Gastroesophageal sphincter (tissue), 3 donors: ENCODE measurements around the gene PTPRK.

Experiments
- POLR2AphosphoS5 ChIP-seq: sonication (generic); formaldehyde crosslinking; IDR thresholded peaks from one replicate; pipeline ENCODE4 v1.6.1; 2017; ENCODE audit warnings: antibody characterized with exemption
- TF ChIP-seq, protein P1 (sequence below), 4 experiments: fragments of 200-600 bp in 2 of 4; fragments of 450-650 bp in 2 of 4; sonication (generic) in 1 of 4; IDR thresholded peaks; one replicate each; pipeline ENCODE4 v1.5.1; 2017 to 2019; ENCODE audit warnings: antibody characterized with exemption in 4 of 4, mild to moderate bottlenecking in 2 of 4, moderate library complexity in 2 of 4

DNA sequence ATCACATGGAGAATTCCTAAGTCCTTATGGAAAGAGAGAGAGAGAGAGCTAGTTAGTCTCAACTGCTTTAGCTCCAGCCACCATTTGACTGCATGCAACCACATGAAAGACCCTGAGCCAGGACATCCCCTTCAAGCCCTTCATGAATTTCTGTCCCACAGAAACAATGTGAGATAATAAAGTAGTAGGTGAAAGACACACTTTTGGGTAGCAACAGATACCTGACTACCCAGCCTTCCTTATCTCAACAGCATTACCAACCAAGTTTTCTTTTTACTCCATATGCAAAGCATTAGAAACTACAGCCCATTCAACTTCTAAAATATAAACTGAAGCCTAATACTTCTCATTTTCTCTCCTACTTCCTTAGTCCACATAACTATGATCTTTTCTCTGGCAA is 596.4 kb downstream of the PTPRK start:
- TF ChIP-seq POLR2AphosphoS5, result no peak
- TF ChIP-seq, protein P1, sequence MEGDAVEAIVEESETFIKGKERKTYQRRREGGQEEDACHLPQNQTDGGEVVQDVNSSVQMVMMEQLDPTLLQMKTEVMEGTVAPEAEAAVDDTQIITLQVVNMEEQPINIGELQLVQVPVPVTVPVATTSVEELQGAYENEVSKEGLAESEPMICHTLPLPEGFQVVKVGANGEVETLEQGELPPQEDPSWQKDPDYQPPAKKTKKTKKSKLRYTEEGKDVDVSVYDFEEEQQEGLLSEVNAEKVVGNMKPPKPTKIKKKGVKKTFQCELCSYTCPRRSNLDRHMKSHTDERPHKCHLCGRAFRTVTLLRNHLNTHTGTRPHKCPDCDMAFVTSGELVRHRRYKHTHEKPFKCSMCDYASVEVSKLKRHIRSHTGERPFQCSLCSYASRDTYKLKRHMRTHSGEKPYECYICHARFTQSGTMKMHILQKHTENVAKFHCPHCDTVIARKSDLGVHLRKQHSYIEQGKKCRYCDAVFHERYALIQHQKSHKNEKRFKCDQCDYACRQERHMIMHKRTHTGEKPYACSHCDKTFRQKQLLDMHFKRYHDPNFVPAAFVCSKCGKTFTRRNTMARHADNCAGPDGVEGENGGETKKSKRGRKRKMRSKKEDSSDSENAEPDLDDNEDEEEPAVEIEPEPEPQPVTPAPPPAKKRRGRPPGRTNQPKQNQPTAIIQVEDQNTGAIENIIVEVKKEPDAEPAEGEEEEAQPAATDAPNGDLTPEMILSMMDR (IDR thresholded peaks at IDR 0.05), result no peak
